Glutamatergic neuron (in vitro differentiated cells): ENCODE data around the gene RNF4. TPM values are rescaled to one million over a fixed set of nuclear protein-coding genes. Genes with fewer than 3 reads are reported as not detected.

Source experiments
- DNase-seq: peaks from one replicate; pipeline ENCODE4 v3.0.0; 2022
- H3K27ac Mint-ChIP-seq: one replicate; pipeline ENCODE4 v1.8.0; 2020; ENCODE audit warnings: mild to moderate bottlenecking, mixed read lengths, inconsistent platforms; ENCODE audit not compliant: unreplicated experiment
- H3K27me3 Mint-ChIP-seq: one replicate; pipeline ENCODE4 v1.8.0; 2020; ENCODE audit warnings: mild to moderate bottlenecking, moderate library complexity, mixed read lengths, inconsistent platforms; ENCODE audit not compliant: unreplicated experiment
- H3K36me3 Mint-ChIP-seq: one replicate; pipeline ENCODE4 v1.8.0; 2020; ENCODE audit warnings: mild to moderate bottlenecking, mixed read lengths, inconsistent platforms; ENCODE audit not compliant: unreplicated experiment
- H3K4me1 Mint-ChIP-seq: one replicate; pipeline ENCODE4 v1.8.0; 2020; ENCODE audit warnings: mild to moderate bottlenecking, low read depth, mixed read lengths, inconsistent platforms; ENCODE audit not compliant: unreplicated experiment
- H3K4me3 Mint-ChIP-seq: one replicate; pipeline ENCODE4 v1.8.0; 2020; ENCODE audit warnings: mild to moderate bottlenecking, mixed read lengths, inconsistent platforms; ENCODE audit not compliant: unreplicated experiment
- H3K9me3 Mint-ChIP-seq: one replicate; pipeline ENCODE4 v1.8.0; 2020; ENCODE audit warnings: mild to moderate bottlenecking, moderate library complexity, mixed read lengths, inconsistent platforms; ENCODE audit not compliant: unreplicated experiment
- CTCF ChIP-seq: fragments of 200-600 bp; sonication (generic); IDR thresholded peaks from one replicate; pipeline ENCODE4 v1.5.0; 2021; ENCODE audit not compliant: partially characterized antibody, unreplicated experiment
- total RNA-seq: library from RNA; stranded (reverse); fragmentation: NEBNext Ultra II Directional; extraction: Animal tissue kit (Norgen Biotek cat#: 25700); gene quantifications from one replicate; pipeline ENCODE4 v1.2.1, GENCODE V29; 2021; ENCODE audit not compliant: unreplicated experiment

Gene RNF4
- total RNA-seq, 1 donor from 2014 or later: 73.6 TPM

DNA sequence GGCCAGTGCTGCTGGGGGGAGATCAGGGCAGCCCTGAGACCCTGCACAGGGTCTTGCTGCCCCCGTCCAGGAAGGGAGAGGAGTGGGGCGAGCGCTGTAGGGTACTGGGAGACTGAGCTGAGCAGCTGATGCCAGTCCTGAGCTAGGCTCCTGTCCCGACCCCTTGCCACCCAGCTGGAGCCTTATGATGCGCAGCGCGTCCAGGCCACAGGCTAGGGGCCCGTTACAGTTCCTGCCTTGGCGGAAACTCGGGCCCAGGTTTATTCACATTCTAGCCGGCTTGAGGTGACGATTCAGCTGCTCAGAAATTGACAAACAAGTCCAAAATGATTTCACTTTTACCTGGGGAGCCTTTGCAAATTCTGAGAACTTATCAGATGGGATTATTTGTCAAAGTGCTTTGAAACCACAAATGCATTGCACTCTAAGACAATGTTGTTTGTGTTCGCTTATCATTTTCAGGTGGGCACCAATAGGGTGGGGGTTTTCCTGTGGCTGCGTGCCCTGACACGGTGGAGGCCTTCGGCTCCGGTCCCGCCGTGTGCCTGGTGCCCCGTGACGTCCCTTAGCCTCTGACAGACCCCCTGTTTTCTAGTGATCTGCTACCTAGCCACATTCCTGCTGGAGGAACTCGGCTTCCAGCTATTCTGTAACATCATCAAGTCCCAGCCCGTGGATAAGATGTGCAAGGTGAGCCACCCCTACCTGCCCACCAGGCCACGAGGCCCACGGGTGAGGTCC, 31.3 kb upstream of the RNF4 start:
- Mint-ChIP-seq H3K27ac (no peak overlapping the region), H3K4me1 (peaks cover 7% of the 10 kb centered on the region), H3K4me3 (no peak overlapping the region), H3K36me3 (no peaks in the 10 kb centered on the region), H3K27me3 (peaks cover 2% of the 10 kb centered on the region), H3K9me3 (no peaks in the 10 kb centered on the region)
- DNase-seq: no peak
- TF ChIP-seq CTCF: no peak

- DNase-seq: no peak
- Mint-ChIP-seq H3K4me1 (peaks cover 2% of the 10 kb centered on the region), H3K27ac (no peak overlapping the region), H3K36me3 (no peaks in the 10 kb centered on the region), H3K27me3 (peaks cover 2% of the 10 kb centered on the region), H3K9me3 (no peaks in the 10 kb centered on the region), H3K4me3 (no peak overlapping the region)
- TF ChIP-seq CTCF: no peak
These were observed 29.8 kb upstream of the RNF4 start for GRCh38 chr4:2438822-2439718.

GRCh38 chr4:2441393-2442174, 27.3 kb upstream of the RNF4 start:
- Mint-ChIP-seq H3K27ac (no peak overlapping the region), H3K27me3 (peaks cover 2% of the 10 kb centered on the region), H3K4me3 (no peak overlapping the region), H3K4me1 (no peaks in the 10 kb centered on the region), H3K9me3 (no peaks in the 10 kb centered on the region), H3K36me3 (no peaks in the 10 kb centered on the region)
- peak; percentile 61 for DNase-seq
- peak; percentile 67 for TF ChIP-seq CTCF

DNA sequence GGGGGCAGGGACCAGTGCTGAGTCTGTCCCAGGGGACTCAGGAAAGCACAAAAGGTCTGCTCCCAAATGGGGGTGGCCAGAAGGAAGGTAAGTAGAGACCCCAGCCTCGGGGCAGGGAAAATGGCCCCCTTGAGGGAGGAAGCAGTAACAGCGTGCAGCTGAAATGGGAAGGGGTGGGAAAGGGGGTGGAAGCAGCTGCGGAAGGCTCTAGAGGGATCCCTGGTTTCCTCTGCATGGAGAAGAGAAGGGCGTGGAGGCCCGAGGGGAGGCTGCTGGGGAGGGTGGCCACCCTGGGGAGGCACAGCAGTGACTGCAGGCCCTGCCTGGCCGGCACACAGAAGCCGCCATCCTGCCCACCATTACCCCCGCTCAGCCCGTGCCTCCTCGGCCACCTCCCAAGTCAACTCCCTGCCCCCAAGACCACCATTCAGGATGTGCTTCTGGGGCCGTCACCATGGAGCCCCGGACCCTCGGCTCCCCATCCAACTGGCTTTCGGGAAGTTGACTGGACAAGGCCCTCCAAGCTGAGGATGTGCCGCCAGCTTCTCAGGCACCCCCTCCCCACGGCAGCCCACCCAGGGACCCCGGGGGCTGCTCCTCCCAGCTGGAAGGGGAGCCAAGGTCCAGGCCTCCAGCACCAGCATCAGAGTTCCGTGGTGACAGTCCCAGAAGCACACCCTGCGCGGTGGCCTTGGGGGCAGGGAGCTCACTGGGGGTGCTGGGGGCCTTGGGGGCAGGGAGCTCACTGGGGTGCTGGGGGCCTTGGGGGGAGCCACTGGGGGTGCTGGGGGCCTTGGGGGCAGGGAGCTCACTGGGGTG, 26.5 kb upstream of the RNF4 start:
- H3K27ac Mint-ChIP-seq: no peak overlapping the region
- no peak overlapping the region for H3K4me3 Mint-ChIP-seq
- DNase-seq: no peak
- H3K4me1 Mint-ChIP-seq: no peaks in the 10 kb centered on the region
- no peaks in the 10 kb centered on the region for H3K36me3 Mint-ChIP-seq
- no peak for TF ChIP-seq CTCF
- peaks cover 2% of the 10 kb centered on the region for H3K27me3 Mint-ChIP-seq
- H3K9me3 Mint-ChIP-seq: no peaks in the 10 kb centered on the region
